ENCODE results near the gene NEIL1.
A peak's percentile ranks its signal among the peaks of the same experiment; 100 is the strongest.

NEIL1 gene

GRCh38 chr15:75357976-75358673 is 11.3 kb downstream of the NEIL1 start:
- no peak for DNase-seq

DNA sequence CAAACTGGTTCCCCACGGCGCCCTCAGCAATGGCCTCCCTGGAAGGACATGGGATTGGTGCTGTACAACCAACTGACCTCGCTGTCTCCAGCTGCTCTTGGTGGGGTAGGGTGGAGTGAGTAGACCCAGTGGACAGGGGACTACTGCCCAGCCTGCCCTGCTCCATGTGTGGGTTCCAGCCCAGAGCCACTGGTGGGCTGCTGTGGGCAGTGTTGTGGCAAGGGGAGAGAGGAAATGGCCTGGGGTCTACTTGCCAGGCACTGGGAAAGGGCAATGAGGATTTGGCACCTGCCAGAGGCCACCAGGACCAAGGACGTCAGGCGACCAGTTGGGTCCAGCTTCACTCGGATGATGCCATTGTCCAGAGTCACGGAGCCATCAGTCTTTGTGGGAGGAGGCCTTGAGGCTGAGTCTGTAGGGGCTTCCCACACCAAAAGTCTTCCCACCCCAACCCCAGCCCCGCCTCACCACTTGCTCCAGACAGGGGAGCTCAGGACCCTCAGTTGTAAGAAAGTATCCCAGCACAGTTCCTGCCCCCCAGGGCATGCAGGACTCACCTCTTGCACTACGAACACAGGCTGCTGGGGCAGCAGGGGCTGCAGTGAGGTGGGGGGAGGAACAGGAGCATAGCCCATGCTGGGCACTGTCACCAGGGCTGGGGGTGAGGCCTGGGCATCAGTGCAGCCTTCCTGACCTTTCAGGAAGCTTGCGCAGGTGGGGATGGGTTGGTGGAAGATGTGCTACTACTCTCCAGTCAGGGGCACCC is 12.1 kb downstream of the NEIL1 start:
- DNase-seq, result no peak

DNA sequence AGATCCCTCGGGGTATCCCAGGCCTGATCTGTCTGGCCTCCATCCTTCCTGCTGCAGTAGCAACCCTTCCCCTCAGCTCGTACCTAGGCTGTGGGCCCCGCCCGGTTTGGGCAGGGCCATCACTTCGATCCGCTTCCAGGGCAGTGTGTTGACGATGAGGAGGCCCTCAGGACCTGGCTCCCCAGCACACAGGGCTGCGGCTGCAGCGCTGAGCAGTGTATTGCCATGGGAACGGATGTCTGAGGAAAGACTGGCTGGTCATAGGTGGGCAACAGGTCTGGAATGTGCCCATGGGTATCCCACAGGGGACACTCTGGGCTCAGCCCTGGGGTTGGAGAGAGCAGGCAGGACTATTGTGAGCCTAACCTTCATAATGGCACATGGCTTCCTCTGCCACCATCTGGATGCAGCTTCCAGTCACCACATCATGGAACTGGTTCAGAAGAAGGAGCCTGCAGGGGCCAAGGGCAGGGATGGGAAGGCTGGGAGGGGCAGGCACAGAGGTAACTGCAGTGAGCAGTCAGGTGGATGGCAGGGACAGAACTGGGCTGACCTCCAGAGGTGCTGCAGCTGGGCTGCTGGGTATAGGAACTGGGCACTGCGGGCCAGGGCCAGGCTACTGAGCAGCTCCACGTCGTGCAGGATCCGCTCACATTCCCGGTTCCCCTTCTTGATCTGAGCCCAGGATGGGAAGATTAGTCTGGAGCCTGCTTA is 12.9 kb downstream of the NEIL1 start:
- DNase-seq, result no peak

GRCh38 chr15:75360391-75360790 is 13.6 kb downstream of the NEIL1 start:
- no peak for DNase-seq

GRCh38 chr15:75360856-75361255 is 14.0 kb downstream of the NEIL1 start:
- no peak for DNase-seq

GRCh38 chr15:75361361-75361988 is 14.6 kb downstream of the NEIL1 start:
- DNase-seq, result no peak

GRCh38 chr15:75361989-75362641 is 15.3 kb downstream of the NEIL1 start:
- no peak for DNase-seq

- no peak for DNase-seq
Measured at GRCh38 chr15:75362642-75363249, 15.9 kb downstream of the NEIL1 start.

DNA sequence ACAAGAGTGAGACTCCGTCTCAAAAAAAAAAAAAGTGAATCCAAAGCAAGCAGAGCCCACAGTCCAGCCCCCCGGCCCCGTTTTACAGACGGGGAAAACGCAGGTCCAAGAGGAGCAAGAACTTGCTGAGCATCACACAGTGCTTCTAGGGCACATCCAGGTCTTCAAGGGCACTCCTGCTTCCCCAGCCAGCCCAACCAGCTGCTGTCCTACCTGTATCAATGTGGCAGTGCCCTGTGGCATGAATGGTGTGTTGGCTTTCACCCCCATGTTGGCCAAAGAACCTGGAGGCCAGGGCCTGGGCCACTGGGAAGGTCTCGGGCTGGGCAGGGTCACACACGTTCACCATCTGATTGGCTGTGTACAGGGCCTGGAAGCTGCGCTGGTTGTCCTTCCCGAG is 16.9 kb downstream of the NEIL1 start:
- no peak for DNase-seq

DNA sequence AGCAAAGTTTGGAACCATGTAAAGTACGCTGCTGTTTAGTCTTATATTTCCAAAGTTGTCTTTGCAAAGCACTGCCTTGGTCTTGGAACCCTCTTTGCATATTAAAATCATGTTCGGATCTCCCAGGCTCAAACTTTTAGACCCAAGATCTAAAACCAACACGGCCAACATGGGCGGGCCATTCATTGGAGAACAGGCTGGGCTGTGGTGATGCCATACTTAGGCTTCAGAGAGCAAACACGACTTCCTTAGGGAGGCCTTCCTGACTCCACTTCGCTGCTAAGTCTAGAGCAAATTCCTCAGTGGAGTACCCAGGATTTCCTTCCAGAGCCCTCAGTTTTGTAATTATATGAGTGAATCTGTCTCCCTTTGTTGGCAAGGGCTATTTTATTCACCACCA is 18.0 kb downstream of the NEIL1 start:
- DNase-seq, result no peak

- DNase-seq, result no peak
Measured at GRCh38 chr15:75366163-75366562, 19.3 kb downstream of the NEIL1 start.

DNA sequence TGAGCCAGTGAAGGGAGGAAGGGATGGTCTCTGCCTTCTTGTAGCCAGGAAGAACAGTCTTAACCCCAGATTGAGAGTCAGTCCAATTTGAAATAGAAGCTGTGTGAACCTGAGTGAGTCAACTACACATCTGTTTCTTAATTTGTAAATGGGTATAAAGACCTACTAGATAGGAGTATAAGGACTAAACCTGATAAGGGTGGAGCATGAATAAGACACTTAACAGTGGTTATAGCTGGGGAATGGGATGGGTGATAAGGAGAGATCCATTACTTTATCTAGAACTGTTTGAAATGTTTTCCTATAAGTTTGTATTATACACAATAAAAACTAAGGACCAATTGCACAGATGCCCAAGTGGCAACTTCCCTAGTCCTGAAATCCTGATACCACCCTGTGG is 20.2 kb downstream of the NEIL1 start:
- no peak for DNase-seq

GRCh38 chr15:75367406-75367912 is 20.6 kb downstream of the NEIL1 start:
- DNase-seq, result no peak

GRCh38 chr15:75367913-75368688 is 21.3 kb downstream of the NEIL1 start, which contains the start of gene MAN2C1:
Gene MAN2C1 (minus strand): TSS chr15:75368607. CDS start chr15:75368583, 24 bp downstream.
- DNase-seq, result peak; percentile 90

GRCh38 chr15:75368689-75369239 is 21.9 kb downstream of the NEIL1 start:
- no peak for DNase-seq

DNA sequence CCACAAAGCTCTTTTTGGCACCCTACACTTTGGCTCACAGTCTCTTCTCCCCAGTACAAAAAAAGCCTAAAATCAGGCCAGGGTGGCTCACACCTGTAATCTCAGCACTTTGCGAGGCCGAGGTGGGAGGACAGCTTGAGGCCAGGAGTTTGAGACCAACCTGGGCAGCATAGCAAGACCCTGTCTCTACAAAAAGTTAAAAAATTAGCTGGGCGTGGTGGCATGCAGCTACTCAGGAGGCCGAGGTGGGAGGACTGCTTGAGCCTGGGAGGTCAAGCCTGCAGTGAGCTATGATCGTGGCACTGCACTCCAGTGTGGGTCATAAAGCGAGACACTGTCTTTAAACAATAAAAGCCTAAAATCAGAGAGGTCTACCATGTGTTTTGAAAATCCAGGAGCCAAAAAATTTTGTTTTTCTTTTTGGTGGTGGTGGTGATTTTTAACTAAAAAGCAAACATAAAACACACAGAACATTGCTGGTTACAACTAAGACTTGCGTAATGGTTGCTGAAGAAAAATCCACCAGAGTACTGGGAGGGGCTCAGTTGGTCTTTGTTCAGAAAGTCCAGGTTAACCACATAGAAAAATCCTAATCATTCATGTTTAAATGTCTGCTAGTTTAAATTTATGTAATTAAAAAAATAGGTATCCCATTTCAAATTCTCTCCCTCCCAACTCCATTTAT is 23.2 kb downstream of the NEIL1 start:
- no peak for DNase-seq

- DNase-seq, result no peak
Measured at GRCh38 chr15:75371486-75371885, 24.6 kb downstream of the NEIL1 start.

DNA sequence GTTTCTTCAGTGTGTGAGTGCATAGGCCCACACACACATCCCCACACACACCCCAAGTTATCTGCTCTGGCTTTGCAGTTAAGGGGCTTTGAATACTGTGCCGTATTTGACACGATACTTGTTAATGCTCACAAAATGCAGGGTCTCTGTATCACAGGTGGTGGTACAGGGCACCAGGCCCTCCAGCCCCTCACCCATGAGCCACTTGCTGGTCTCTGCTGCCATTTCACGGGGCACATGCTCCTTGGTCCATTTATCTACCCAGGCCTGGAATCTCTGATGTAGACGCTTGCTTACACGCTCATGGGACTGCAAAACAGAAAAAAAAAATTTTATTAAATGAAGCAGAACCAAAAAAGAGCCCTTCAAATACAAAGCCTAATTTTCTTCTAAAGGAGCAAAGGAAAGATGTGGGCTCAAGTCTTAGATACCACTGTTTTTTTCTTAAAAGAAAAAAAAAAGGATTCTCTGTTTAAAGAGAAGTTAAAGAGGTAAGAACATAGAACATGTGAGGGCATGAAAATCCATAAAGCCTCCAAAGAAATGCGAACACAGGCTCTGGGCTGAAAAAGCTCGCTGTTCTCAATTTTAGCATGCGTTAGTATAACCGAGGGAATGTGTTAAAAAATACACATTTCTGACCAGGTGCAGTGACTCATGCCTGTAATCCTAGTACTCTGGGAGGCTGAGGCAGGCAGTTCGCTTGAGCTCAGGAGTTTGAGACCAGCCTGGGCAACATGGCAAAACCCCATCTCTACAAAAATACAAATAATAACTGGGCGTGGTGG is 25.3 kb downstream of the NEIL1 start:
- DNase-seq, result no peak

GRCh38 chr15:75380773-75381172 is 33.9 kb downstream of the NEIL1 start:
- DNase-seq, result no peak
